ENCODE data around the gene GAPDHS.

GAPDHS gene

GRCh38 chr19:35549174-35549788 lies 16.0 kb downstream of the GAPDHS start:
- peak; percentile 85 for DNase-seq (ENCODE audit: low spot score)
- in situ Hi-C loops (cut with MboI; ENCODE audit: low pct_unique_long_range_greater_than_20kb, low sequenced_read_pairs, unreplicated experiment): no loop called here
- TF ChIP-seq, protein P1, sequence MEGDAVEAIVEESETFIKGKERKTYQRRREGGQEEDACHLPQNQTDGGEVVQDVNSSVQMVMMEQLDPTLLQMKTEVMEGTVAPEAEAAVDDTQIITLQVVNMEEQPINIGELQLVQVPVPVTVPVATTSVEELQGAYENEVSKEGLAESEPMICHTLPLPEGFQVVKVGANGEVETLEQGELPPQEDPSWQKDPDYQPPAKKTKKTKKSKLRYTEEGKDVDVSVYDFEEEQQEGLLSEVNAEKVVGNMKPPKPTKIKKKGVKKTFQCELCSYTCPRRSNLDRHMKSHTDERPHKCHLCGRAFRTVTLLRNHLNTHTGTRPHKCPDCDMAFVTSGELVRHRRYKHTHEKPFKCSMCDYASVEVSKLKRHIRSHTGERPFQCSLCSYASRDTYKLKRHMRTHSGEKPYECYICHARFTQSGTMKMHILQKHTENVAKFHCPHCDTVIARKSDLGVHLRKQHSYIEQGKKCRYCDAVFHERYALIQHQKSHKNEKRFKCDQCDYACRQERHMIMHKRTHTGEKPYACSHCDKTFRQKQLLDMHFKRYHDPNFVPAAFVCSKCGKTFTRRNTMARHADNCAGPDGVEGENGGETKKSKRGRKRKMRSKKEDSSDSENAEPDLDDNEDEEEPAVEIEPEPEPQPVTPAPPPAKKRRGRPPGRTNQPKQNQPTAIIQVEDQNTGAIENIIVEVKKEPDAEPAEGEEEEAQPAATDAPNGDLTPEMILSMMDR (IDR thresholded peaks at IDR 0.05; ENCODE audit: extremely low read depth, insufficient read depth, missing control alignments): peak; percentile 83

GRCh38 chr19:35549879-35550523 lies 16.7 kb downstream of the GAPDHS start:
- in situ Hi-C loops (cut with MboI; ENCODE audit: low pct_unique_long_range_greater_than_20kb, low sequenced_read_pairs, unreplicated experiment): no loop called here
- TF ChIP-seq, protein P1 (IDR thresholded peaks at IDR 0.05; ENCODE audit: extremely low read depth, insufficient read depth, missing control alignments): no peak
- DNase-seq (ENCODE audit: low spot score): no peak

DNA sequence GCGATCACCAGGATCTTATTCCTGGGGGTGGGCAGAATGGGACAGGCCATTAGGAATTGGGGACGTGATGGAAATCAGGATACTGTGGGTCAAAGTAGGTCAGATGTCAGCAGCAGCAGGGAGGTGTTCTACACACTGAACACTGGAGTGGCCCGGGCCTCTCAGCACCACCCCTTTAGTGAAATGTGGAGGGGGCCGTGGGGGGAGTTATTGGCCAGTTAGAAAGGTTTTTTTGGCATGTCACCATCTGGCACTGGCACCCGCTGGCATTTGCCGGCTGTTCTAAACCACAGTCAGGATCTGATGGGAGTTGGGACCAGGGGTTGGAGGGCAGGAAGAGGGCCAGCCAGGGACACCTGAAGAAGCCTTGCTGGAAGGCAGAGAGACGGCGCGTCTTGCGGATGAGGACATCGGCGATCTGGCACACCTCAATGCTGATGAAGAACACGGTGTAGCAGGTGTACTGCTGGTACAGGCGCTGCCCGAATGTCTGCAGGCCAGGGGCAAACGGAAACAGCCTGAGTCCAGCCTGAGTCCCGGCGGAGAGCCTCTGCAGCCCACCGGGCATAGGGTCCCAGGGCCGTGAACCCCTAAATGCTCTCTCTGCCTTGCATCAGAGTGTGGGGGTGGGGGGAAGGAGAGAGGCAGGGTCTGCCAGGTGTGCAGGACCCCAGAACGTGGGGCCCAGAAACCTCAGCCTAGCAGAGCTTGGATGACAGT lies 18.0 kb downstream of the GAPDHS start:
- TF ChIP-seq, protein P1 (IDR thresholded peaks at IDR 0.05; ENCODE audit: extremely low read depth, insufficient read depth, missing control alignments): no peak
- DNase-seq (ENCODE audit: low spot score): no peak
- in situ Hi-C loops (cut with MboI; ENCODE audit: low pct_unique_long_range_greater_than_20kb, low sequenced_read_pairs, unreplicated experiment): no loop called here

GRCh38 chr19:35552534-35553384 lies 19.5 kb downstream of the GAPDHS start:
- no peak for DNase-seq (ENCODE audit: low spot score)
- TF ChIP-seq, protein P1 (IDR thresholded peaks at IDR 0.05; ENCODE audit: extremely low read depth, insufficient read depth, missing control alignments): no peak
- in situ Hi-C loops (cut with MboI; ENCODE audit: low pct_unique_long_range_greater_than_20kb, low sequenced_read_pairs, unreplicated experiment): no loop called here

DNA sequence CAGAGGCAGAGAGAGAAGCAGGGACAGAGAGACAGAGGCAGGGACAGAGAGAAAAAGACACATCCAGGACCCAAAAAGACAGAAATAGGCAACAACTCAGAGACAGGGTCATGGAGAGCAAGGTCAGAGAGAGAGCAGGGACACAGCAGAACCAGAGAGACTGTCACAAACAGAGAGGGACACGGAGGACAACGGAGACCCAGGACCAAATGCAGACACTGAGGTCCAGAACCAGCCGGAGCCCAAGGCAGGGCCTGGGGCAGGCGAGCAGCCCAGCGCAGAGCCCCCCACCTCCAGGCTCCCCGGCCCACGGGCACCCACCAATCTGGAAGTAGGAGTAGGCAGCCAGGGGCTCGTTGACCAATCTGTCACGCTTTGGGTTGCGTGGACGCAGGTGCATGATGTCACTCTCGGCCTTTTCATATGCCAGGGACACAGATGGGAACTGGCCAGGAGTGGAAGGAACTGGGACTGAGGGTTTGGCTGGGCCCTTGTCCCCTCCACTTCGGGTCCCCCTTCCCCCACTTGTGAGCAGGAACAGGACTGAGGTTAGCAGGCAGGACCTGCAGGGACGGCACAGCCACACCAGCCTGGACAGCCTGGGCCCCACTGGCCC lies 20.2 kb downstream of the GAPDHS start:
- in situ Hi-C loops (cut with MboI; ENCODE audit: low pct_unique_long_range_greater_than_20kb, low sequenced_read_pairs, unreplicated experiment): no loop called here
- TF ChIP-seq, protein P1 (IDR thresholded peaks at IDR 0.05; ENCODE audit: extremely low read depth, insufficient read depth, missing control alignments): no peak
- DNase-seq (ENCODE audit: low spot score): no peak

- in situ Hi-C loops (cut with MboI; ENCODE audit: low pct_unique_long_range_greater_than_20kb, low sequenced_read_pairs, unreplicated experiment): no loop called here
- TF ChIP-seq, protein P1 (IDR thresholded peaks at IDR 0.05; ENCODE audit: extremely low read depth, insufficient read depth, missing control alignments): no peak
- no peak for DNase-seq (ENCODE audit: low spot score)
Observed at GRCh38 chr19:35554076-35554475, 20.8 kb downstream of the GAPDHS start.
